Subcutaneous adipose tissue (tissue), 4 donors: Measurements from ENCODE around the gene POP7. TPM values are rescaled to one million over a fixed set of nuclear protein-coding genes. Genes with fewer than 3 reads are reported as not detected.

Source experiments
- CTCF ChIP-seq: fragments of 450-650 bp; IDR thresholded peaks from one replicate; pipeline ENCODE4 v1.5.1; 2016; ENCODE audit warnings: low read depth, mild to moderate bottlenecking, control low read depth, antibody characterized with exemption, moderate library complexity
- total RNA-seq, 4 donors: library from RNA; depleted of rRNA; stranded (reverse); fragments of >200 nt; gene quantifications; one replicate each; pipeline ENCODE4 v1.1.0, GENCODE V29; 2016

POP7 gene
- total RNA-seq, 4 donors from 2014 or later, result 14.1 to 32.8 (median 19.4) TPM

GRCh38 chr7:100745184-100745583 lies 39.3 kb downstream of the POP7 start:
- TF ChIP-seq CTCF, result no peak

- TF ChIP-seq CTCF, result no peak
Measured at GRCh38 chr7:100752994-100753393, 47.1 kb downstream of the POP7 start.

GRCh38 chr7:100753750-100754149 lies 47.8 kb downstream of the POP7 start:
- no peak for TF ChIP-seq CTCF

Other genes starting within 250 kb of the POP7 start
- under 1 TPM in 1 of 4 donors, not detected in 3; 0.68 TPM for gene SPACDR, start 241.9 kb upstream of the POP7 start, total RNA-seq
- 10 to 100 TPM; 17.0 to 35.6 (median 19.1) TPM for gene TSC22D4, start 226.9 kb upstream of the POP7 start, total RNA-seq
- gene NYAP1, start 222.2 kb upstream of the POP7 start, total RNA-seq, result under 1 TPM in 2 of 4 donors, not detected in 2; 0.17 to 0.22 TPM
- 10 to 100 TPM in 2 of 4 donors, 1 to 10 TPM in 2; 3.4 to 24.3 (median 7.1) TPM for gene AGFG2, start 166.9 kb upstream of the POP7 start, total RNA-seq
- under 1 TPM in 1 of 4 donors, not detected in 3; 0.66 TPM for gene SAP25, start 132.2 kb upstream of the POP7 start, total RNA-seq
- 10 to 100 TPM; 28.0 to 73.6 (median 51.3) TPM for gene LRCH4, start 120.0 kb upstream of the POP7 start, total RNA-seq
- under 1 TPM in 2 of 4 donors, not detected in 2; 0.34 to 0.44 TPM for gene FBXO24, start 119.8 kb upstream of the POP7 start, total RNA-seq
- 10 to 100 TPM; 10.3 to 58.6 (median 27.8) TPM for gene PCOLCE, start 103.8 kb upstream of the POP7 start, total RNA-seq
- gene MOSPD3, start 93.6 kb upstream of the POP7 start, total RNA-seq, result 10 to 100 TPM in 2 of 4 donors, 1 to 10 TPM in 2; 4.8 to 15.3 (median 11.7) TPM
- under 1 TPM in 3 of 4 donors, not detected in 1; 0.49 to 0.94 (median 0.88) TPM for gene TFR2, start 64.6 kb upstream of the POP7 start, total RNA-seq
- gene ACTL6B, start 49.7 kb upstream of the POP7 start, total RNA-seq, result not detected
- gene GNB2, start 32.4 kb upstream of the POP7 start, total RNA-seq, result 100 to 1,000 TPM; 148 to 232 (median 186) TPM
- 10 to 100 TPM in 3 of 4 donors, 1 to 10 TPM in 1; 9.0 to 44.3 (median 20.0) TPM for gene GIGYF1, start 11.9 kb upstream of the POP7 start, total RNA-seq
- gene EPO, start 14.3 kb downstream of the POP7 start, total RNA-seq, result not detected
- not detected for gene ZAN, start 27.5 kb downstream of the POP7 start, total RNA-seq
- 10 to 100 TPM in 3 of 4 donors, 1 to 10 TPM in 1; 9.5 to 53.7 (median 14.7) TPM for gene EPHB4, start 121.4 kb downstream of the POP7 start, total RNA-seq
- 10 to 100 TPM in 3 of 4 donors, 1 to 10 TPM in 1; 8.2 to 13.9 (median 11.8) TPM for gene SLC12A9, start 146.6 kb downstream of the POP7 start, total RNA-seq
- gene TRIP6, start 161.3 kb downstream of the POP7 start, total RNA-seq, result 10 to 100 TPM; 24.9 to 53.5 (median 43.1) TPM
- gene SRRT, start 169.0 kb downstream of the POP7 start, total RNA-seq, result 10 to 100 TPM; 27.9 to 84.4 (median 39.7) TPM
- gene UFSP1, start 183.6 kb downstream of the POP7 start, total RNA-seq, result 1 to 10 TPM in 3 of 4 donors, not detected in 1; 1.0 to 6.0 (median 4.6) TPM
- under 1 TPM in 2 of 4 donors, not detected in 2; 0.66 to 0.68 TPM for gene ACHE, start 189.8 kb downstream of the POP7 start, total RNA-seq
- gene MUC3A, start 243.4 kb downstream of the POP7 start, total RNA-seq, result under 1 TPM; under 0.01 to 0.94 (median 0.24) TPM